Measurements from ENCODE around the gene DCLK2.

GRCh38 chr4:150251752-150252190 is 173.5 kb downstream of the DCLK2 start:
- TF ChIP-seq TEAD4 (IDR thresholded peaks at IDR 0.05; ENCODE audit: borderline replicate concordance, insufficient read depth) = no peak
- TF ChIP-seq CTCF (IDR thresholded peaks at IDR 0.05) = no peak
- TF ChIP-seq YY1 (IDR thresholded peaks at IDR 0.05; ENCODE audit: low read depth) = no peak
- no peak for TF ChIP-seq FOSL2 (IDR thresholded peaks at IDR 0.05; ENCODE audit: borderline replicate concordance, low read depth)
- no peak for TF ChIP-seq EP300 (IDR thresholded peaks at IDR 0.05; ENCODE audit: borderline replicate concordance in 1 of 2, low read depth in 1 of 2, low read length in 1 of 2)
- TF ChIP-seq, protein P1, sequence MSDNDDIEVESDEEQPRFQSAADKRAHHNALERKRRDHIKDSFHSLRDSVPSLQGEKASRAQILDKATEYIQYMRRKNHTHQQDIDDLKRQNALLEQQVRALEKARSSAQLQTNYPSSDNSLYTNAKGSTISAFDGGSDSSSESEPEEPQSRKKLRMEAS (IDR thresholded peaks at IDR 0.05; ENCODE audit: low read depth) = no peak
- no peak for TF ChIP-seq SIN3A (IDR thresholded peaks at IDR 0.05; ENCODE audit: borderline replicate concordance, low read depth, low read length)
- no peak for TF ChIP-seq CHD2 (IDR thresholded peaks at IDR 0.05; ENCODE audit: low read length, partially characterized antibody)

Measured in SK-N-SH (cell line).